ENCODE results near the gene RCBTB2. TPM values are rescaled to one million over a fixed set of nuclear protein-coding genes. Genes with fewer than 3 reads are reported as not detected.
"Not testable (repeated sequence)": the region's sequence is repeated elsewhere in the genome, so short reads cannot be mapped to it uniquely, and the experiment has no call there.

RCBTB2 gene
- total RNA-seq, result 10 to 100 TPM in 1 of 2 donors, 1 to 10 TPM in 1; 5.2 to 13.4 TPM

DNA sequence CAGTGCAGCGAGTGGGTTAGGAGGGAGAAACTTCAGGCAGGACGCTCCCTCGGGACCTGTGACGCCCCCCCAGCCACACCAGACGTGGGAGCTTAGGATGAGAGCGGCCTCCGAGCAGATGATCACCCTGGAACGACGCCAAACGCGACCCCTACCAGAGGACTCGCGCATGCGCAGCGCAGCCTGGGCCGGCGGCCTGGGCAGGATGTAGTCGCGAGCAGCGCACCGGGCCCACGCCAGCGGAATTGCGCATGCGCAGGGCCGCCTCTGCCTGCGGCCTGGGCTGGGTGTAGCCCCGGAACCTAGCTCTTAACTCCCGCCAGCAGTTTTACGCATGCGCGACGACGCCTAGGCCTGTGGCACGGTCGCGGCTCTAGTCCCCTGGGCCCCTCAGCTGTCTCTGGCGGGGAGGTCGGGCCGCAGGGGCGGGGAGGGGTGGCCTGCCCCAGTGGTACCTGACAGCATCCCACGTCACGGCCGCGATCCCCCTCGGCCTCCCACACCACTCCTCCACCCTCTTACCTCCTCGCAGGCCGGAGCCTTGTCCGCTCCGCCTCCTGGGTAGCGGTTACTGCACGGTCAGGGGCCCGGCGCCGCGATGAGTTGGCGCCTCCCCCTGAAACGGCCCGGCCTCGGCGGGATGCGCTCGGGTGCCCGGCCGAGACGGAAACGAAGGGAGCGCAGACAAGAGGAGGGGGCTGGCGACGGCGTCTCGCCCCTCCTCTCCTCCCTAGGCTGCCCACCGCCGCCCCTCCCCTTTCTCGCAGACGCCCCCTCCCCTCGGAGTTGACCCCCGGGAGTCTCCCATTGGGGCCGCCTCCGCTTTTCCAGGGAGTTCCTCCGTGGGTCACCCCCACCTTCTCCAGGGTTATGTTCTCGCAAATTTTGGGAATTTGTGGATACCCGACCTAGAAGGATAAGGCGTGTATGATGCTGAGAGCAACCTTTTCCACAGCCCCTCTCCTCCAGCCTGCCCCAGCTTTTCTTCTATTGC, at the start of gene RCBTB2:
TSS of gene RCBTB2 (minus strand) at position 575 of the 994 bp plus-strand sequence. CDS start 11,141 bp downstream, outside the sequence.
- DNase-seq (ENCODE audit: low spot score), result peak; percentile 98
- Histone ChIP-seq H3K9me3 (no peaks in the 10 kb centered on the region), H3K36me3 (no peaks in the 10 kb centered on the region), H3K4me1 (peaks cover 0 to 32% of the 10 kb centered on the region in 2 donors), H3K27ac (peak within 1 kb of the TSS; percentile 98), H3K4me3 (peak within 1 kb of the TSS; percentile 70 to 81), H3K27me3 (no peaks in the 10 kb centered on the region)
- TF ChIP-seq, protein P1, sequence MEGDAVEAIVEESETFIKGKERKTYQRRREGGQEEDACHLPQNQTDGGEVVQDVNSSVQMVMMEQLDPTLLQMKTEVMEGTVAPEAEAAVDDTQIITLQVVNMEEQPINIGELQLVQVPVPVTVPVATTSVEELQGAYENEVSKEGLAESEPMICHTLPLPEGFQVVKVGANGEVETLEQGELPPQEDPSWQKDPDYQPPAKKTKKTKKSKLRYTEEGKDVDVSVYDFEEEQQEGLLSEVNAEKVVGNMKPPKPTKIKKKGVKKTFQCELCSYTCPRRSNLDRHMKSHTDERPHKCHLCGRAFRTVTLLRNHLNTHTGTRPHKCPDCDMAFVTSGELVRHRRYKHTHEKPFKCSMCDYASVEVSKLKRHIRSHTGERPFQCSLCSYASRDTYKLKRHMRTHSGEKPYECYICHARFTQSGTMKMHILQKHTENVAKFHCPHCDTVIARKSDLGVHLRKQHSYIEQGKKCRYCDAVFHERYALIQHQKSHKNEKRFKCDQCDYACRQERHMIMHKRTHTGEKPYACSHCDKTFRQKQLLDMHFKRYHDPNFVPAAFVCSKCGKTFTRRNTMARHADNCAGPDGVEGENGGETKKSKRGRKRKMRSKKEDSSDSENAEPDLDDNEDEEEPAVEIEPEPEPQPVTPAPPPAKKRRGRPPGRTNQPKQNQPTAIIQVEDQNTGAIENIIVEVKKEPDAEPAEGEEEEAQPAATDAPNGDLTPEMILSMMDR (IDR thresholded peaks at IDR 0.05), result no peak

DNA sequence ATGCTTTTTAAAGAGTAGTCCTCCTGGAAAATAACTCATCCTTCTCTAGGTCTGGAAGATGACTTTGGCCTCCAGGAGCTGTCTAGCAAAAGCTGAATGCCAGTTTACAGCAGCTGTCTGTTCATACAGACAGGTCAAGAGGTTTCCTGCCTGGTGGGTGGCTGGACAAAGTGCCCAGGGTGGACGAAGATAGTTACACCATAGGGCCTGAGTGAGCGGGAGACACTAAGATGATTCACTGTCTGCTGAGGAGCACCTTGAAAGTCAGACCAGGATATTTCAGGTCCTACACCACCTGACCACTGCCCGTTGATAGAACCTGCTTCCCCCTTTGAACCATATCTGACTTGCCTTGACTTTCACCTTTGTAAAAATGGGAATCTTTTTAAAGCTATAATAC, 49.2 kb upstream of the RCBTB2 start:
- peaks cover 0 to 46% of the 10 kb centered on the region in 2 donors for H3K4me1 ChIP-seq
- no peaks in the 10 kb centered on the region for H3K27me3 ChIP-seq
- no peaks in the 10 kb centered on the region for H3K9me3 ChIP-seq
- no peaks in the 10 kb centered on the region for H3K36me3 ChIP-seq
- no peak overlapping the region for H3K27ac ChIP-seq
- TF ChIP-seq, protein P1 (IDR thresholded peaks at IDR 0.05), result no peak
- H3K4me3 ChIP-seq, result no peak overlapping the region
- no peak for DNase-seq (ENCODE audit: low spot score)

DNA sequence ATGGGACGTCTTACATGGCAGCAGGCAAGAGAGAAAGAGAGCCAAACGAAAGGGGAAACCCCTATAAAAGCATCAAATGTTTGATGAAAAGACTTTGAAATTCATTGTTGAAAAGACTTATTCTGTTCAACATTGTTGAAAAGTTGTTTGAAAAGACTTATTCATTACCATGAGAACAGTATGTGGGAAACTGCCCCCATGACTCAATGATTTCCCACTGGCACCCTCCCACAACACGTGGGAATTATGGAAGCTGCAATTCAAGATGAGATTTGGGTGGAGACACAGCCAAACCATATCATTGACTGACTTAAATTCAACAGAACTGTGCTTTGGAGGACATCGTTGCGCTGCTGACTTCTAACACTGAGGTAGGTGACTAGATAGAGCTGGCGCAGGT, 48.0 kb upstream of the RCBTB2 start:
- no peak for DNase-seq (ENCODE audit: low spot score)
- Histone ChIP-seq H3K27ac (no peak overlapping the region), H3K27me3 (no peaks in the 10 kb centered on the region), H3K4me1 (peaks cover 0 to 34% of the 10 kb centered on the region in 2 donors), H3K4me3 (no peak overlapping the region), H3K9me3 (no peaks in the 10 kb centered on the region), H3K36me3 (no peaks in the 10 kb centered on the region)
- TF ChIP-seq, protein P1 (IDR thresholded peaks at IDR 0.05), result no peak

DNA sequence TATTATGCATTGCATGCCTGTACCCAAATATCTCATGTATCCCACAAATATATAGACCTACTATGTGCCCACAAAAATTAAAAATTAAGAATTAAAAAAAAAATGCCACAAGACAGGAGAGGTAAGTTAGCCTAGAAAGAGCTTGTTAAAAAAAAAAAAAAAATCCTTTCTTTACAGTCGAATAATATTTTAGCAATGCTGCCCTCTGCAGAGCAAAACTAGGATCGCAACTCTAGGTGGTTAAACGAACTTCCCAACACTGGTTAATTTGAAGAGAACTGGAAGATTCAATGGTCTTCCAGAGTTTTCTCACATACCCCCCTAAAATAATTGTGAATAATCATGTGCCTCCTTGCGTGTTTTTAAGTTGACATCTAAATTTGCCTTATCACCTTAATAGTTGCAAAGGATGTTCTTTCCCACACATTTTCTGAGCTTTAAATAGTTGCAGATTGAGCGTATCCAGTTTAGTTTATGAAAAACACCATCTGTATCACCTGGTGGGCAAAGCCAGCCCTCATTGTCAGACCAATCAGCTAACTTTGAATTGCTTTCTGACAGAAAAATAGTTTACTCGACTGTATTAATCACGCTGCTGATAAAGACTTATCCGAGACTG, 47.4 kb upstream of the RCBTB2 start:
- no peak overlapping the region for H3K27ac ChIP-seq
- no peaks in the 10 kb centered on the region for H3K36me3 ChIP-seq
- TF ChIP-seq, protein P1 (IDR thresholded peaks at IDR 0.05), result peak; percentile 72 to 81
- no peak overlapping the region for H3K4me3 ChIP-seq
- H3K4me1 ChIP-seq, result peaks cover 0 to 28% of the 10 kb centered on the region in 2 donors
- H3K27me3 ChIP-seq, result no peaks in the 10 kb centered on the region
- no peaks in the 10 kb centered on the region for H3K9me3 ChIP-seq
- peak; percentile 82 for DNase-seq (ENCODE audit: low spot score)

DNA sequence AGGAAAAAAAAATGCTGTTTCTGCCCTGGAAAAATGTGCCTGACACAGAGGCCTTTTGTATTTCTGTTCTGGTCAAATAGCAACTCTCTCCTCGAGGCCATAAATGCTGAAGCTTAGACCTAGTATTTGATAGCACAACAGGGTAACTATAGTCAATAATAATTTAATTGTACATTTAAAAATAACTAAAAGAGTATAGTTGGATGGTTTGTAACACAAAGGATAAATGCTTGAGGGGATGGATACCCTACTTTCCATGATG, 47.0 kb upstream of the RCBTB2 start:
- not testable (repeated sequence) for H3K27ac ChIP-seq; H3K27me3 ChIP-seq; H3K36me3 ChIP-seq; H3K4me3 ChIP-seq; DNase-seq (ENCODE audit: low spot score); H3K9me3 ChIP-seq
- H3K4me1 ChIP-seq, result peaks cover 0 to 24% of the 10 kb centered on the region in 2 donors

DNA sequence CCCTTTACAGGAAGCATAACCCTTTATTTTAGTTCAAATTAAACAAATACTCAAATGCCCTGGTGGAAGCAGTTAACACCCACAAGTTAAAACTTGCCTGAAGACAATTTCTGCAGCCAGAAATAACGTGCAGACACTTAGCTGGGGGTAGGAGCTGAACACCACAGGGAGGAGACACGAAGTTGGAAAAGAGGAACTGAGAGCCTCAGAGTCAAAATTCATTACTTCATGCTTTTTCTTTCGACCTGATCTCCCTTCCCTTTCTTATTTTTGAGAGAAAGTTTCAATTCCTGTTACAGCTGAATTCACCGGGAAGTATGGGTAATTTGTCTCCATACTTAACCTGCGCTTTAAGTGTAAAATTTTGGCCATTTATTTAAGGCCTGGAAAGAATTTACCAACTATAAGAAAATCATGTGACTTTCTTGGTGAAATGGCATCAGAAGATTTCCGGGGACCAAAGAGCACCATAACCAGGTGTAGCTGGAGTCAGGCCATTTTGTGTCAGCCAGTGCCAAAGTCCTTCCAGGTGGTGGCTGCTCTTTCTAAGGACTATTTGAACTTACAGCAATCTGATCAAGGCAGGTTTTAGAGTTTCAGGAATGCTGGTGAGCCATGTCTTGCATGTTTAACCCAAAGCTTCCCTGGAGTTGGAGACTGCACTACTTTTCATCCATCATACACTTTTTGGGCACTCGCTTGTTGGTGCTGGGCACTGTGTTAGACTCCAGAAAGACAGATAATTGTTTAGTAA, 46.5 kb upstream of the RCBTB2 start:
- Histone ChIP-seq H3K36me3 (no peaks in the 10 kb centered on the region), H3K27ac (peak overlapping the region in 1 of 2 donors; percentile 16), H3K27me3 (no peaks in the 10 kb centered on the region), H3K4me1 (peaks cover 0 to 19% of the 10 kb centered on the region in 2 donors), H3K9me3 (no peaks in the 10 kb centered on the region), H3K4me3 (no peak overlapping the region)
- TF ChIP-seq, protein P1 (IDR thresholded peaks at IDR 0.05), result no peak
- no peak for DNase-seq (ENCODE audit: low spot score)
